SIG-M5 treated with dmso at 0.1 percent for 504 hours (cell line): ENCODE data around the gene C22orf23.

ENCODE experiments used
- DNase-seq: peaks from one replicate; lab custom pipeline; 2025; ENCODE audit not compliant: unreplicated experiment; lab: John Stamatoyannopoulos, UW

The C22orf23 gene

GRCh38 chr22:37953437-37954179, at the start of gene C22orf23, which contains the start of gene POLR2F:
TSS of gene C22orf23 (minus strand) at chr22:37953601. CDS start at chr22:37953149, 452 bp downstream.
TSS of gene POLR2F (plus strand) at chr22:37953699. CDS start at chr22:37953788, 89 bp downstream.
- peak; percentile 90 for DNase-seq

GRCh38 chr22:37999640-38000272, 46.4 kb upstream of the C22orf23 start:
- no peak for DNase-seq

- DNase-seq: no peak
Observed at GRCh38 chr22:37999236-37999635, 45.8 kb upstream of the C22orf23 start.

- DNase-seq: no peak
Observed at GRCh38 chr22:37998543-37998942, 45.1 kb upstream of the C22orf23 start.

GRCh38 chr22:37996515-37997246, 43.3 kb upstream of the C22orf23 start:
- DNase-seq: no peak

GRCh38 chr22:37996079-37996478, 42.7 kb upstream of the C22orf23 start:
- no peak for DNase-seq

- DNase-seq: no peak
Observed at GRCh38 chr22:37995460-37995859, 42.1 kb upstream of the C22orf23 start.

GRCh38 chr22:37994982-37995381, 41.6 kb upstream of the C22orf23 start:
- DNase-seq: no peak

- no peak for DNase-seq
Observed at GRCh38 chr22:37994049-37994448, 40.6 kb upstream of the C22orf23 start.

GRCh38 chr22:37991731-37992442, 38.5 kb upstream of the C22orf23 start:
- DNase-seq: no peak

GRCh38 chr22:37990862-37991261, 37.5 kb upstream of the C22orf23 start:
- no peak for DNase-seq

- no peak for DNase-seq
Observed at GRCh38 chr22:37990301-37990700, 36.9 kb upstream of the C22orf23 start.

- no peak for DNase-seq
Observed at GRCh38 chr22:37989146-37990045, 36.0 kb upstream of the C22orf23 start.

GRCh38 chr22:37986371-37986770, 33.0 kb upstream of the C22orf23 start:
- DNase-seq: no peak

GRCh38 chr22:37985751-37986281, 32.4 kb upstream of the C22orf23 start:
- DNase-seq: no peak

GRCh38 chr22:37985050-37985585, 31.7 kb upstream of the C22orf23 start:
- no peak for DNase-seq

- no peak for DNase-seq
Observed at GRCh38 chr22:37983860-37984791, 30.7 kb upstream of the C22orf23 start, which contains the start of gene SOX10. TSS of gene SOX10 (minus strand) at chr22:37984555. CDS start at chr22:37983784, 771 bp downstream.
